ENCODE data around the gene HSFX4. TPM values are rescaled to one million over a fixed set of nuclear protein-coding genes. Genes with fewer than 3 reads are reported as not detected.

The HSFX4 gene, protein sequence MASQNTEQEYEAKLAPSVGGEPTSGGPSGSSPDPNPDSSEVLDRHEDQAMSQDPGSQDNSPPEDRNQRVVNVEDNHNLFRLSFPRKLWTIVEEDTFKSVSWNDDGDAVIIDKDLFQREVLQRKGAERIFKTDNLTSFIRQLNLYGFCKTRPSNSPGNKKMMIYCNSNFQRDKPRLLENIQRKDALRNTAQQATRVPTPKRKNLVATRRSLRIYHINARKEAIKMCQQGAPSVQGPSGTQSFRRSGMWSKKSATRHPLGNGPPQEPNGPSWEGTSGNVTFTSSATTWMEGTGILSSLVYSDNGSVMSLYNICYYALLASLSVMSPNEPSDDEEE
- not detected in 2 replicates for total RNA-seq

DNA sequence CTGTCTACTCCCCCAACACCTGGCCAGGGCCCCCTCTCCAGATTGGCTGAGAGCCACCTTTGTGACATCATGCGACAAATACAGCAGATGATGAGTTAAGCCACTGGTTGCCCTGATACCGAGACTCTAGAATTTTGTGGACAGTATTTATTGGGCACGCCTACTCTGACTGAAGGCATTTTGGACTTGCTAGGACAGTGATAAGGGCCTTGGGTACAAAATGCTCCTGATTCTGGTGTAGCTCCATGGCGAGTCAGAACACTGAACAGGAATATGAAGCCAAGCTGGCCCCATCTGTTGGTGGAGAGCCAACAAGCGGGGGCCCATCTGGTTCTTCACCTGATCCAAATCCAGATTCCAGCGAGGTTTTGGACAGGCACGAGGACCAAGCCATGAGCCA, at the start of gene HSFX4:
Gene HSFX4, plus strand, starts transcription at position 174 of the 400 bp plus-strand sequence. Its CDS starts 72 bp downstream, at position 246.

GRCh38 chrX:149881081-149881711, 48.2 kb upstream of the HSFX4 start, which contains the start of gene MAGEA8:
TSS of gene MAGEA8 (plus strand) at chrX:149881183. CDS start at chrX:149884273, 3,090 bp downstream.

DNA sequence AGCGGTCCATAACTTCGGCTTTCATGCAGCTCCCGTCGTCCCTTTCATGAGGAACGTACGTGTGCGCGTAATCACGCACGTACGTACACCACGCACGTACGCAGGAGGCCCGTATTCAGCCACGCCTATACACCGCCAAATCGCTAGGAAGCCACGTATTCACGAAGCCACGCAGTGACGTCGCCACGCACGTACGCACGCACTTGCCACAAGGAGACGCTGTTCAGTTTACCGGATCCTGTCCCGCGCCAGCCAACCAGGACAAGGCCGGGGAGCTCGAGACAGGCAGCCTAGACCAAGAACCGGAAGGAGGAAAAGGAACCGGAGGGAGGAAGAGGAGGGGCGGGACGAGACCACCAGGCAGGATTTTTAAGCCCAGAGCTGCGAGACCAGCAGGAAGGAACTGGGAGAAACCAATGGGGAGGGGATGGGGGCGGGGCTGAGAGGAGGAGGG, 9.1 kb downstream of the HSFX4 start, which contains the start of gene EOLA2:
Gene EOLA2, minus strand, starts transcription at position 65 of the 454 bp plus-strand sequence. CDS start 4,617 bp downstream, outside the sequence.

Other genes with a start within 250 kb of the HSFX4 start
- not detected in 2 replicates for gene MAGEA11, start 217.5 kb upstream of the HSFX4 start, total RNA-seq
- gene HSFX1, start 155.5 kb upstream of the HSFX4 start, total RNA-seq, result 1.00 TPM in 2 replicates
- gene MAGEA9, start 147.6 kb upstream of the HSFX4 start, total RNA-seq, result not detected in 2 replicates
- not detected in 2 replicates for gene MAGEA8, start 48.4 kb upstream of the HSFX4 start, total RNA-seq
- gene EOLA2, start 8.9 kb downstream of the HSFX4 start, total RNA-seq, result 17.5 and 21.7 TPM in 2 replicates